ENCODE data around the gene TRIP4. TPM values are rescaled to one million over a fixed set of nuclear protein-coding genes. Genes with fewer than 3 reads are reported as not detected.

The TRIP4 gene
- total and polyA plus RNA-seq, 9 of the 15 experiments (the other 6 are each of a cell fraction or from before 2014, with no cell fraction given), result 7.6 to 23.3 (median 16.7) TPM

GRCh38 chr15:64437982-64438381 is 50.3 kb downstream of the TRIP4 start (continued):
- TF ChIP-seq RBM14 (IDR thresholded peaks at IDR 0.05; ENCODE audit: borderline replicate concordance, insufficient read depth, low read depth, low read length), result no peak
- no peak for TF ChIP-seq SMARCA5 (IDR thresholded peaks at IDR 0.05)

- Histone ChIP-seq H3K9me1 (ENCODE audit: control insufficient read depth, insufficient read depth, low read length) (no peaks in the 10 kb centered on the region), H3K4me3 (no peak overlapping the region), H3K9ac (ENCODE audit: insufficient read depth in 1 of 2, low read depth in 2 of 2, low read length in 2 of 2) (no peak overlapping the region), H2AFZ (ENCODE audit: low read depth, low read length) (no peak overlapping the region), H3K36me3 (ENCODE audit: control insufficient read depth, insufficient read depth, low read length) (no peaks in the 10 kb centered on the region), H3K4me2 (ENCODE audit: insufficient read depth, low read length) (peak overlapping the region; percentile 48), H3K27ac (ENCODE audit: extremely low read depth, low read depth, low read length) (peak overlapping the region; percentile 51; the same call in 2 of the 3 replicates), H3K79me2 (ENCODE audit: control insufficient read depth, insufficient read depth, low read length) (no peaks in the 10 kb centered on the region), H4K20me1 (replicated peaks; ENCODE audit: control insufficient read depth, insufficient read depth, low read length) (peaks cover 5% of the 10 kb centered on the region; the same call in 1 of the 2 replicates), H3K27me3 (ENCODE audit: control insufficient read depth in 2 of 2, insufficient read depth in 2 of 2, low read length in 2 of 2) (no peaks in the 10 kb centered on the region), H3K9me3 (replicated peaks; ENCODE audit: control insufficient read depth, insufficient read depth, low read depth, low read length) (no peaks in the 10 kb centered on the region), H3K4me1 (replicated peaks in 1 of 2; ENCODE audit: control insufficient read depth in 2 of 2, insufficient read depth in 2 of 2, low read length in 2 of 2) (peaks cover 8 to 20% of the 10 kb centered on the region in 2 experiments; a peak in 4 of 5 replicates)
- peak; percentile 87 for ATAC-seq
- peak; percentile 82 for FAIRE-seq
- in situ Hi-C loops (cut with MboI) (no loop called here), intact Hi-C loops (cut with micrococcal nuclease) (loop anchor here (2.0 to 10.0 kb wide), 2 partner anchors 22 to 126 kb away; partner anchors contain the start of gene ZNF609)
- POLR2A ChIA-PET, result interaction anchor here (1.4 to 1.5 kb wide), 3 partner anchors 19 to 276 kb away, joined by 3 to 5 read pairs (median 3); partner anchors contain the start of genes PPIB and ZNF609
- no TSS peak for BruUV-seq (replicated peaks)
- under 1% methylated on average over 6 of the region's 6 CpGs for WGBS (ENCODE audit: insufficient coverage, low coverage, missing lambda C conversion rate)
- CTCF ChIA-PET (ENCODE audit: low intra/inter-chr PET ratio), result interaction anchor here (0.7 kb wide), 1 partner anchor 33 kb away, joined by 4 read pairs; no protein-coding TSS in a partner anchor
- peak; percentile 41 to 84 (median 62) for DNase-seq (ENCODE audit: extremely low read depth in 1 of 4, low spot score in 3 of 4)
- TF ChIP-seq FOXK1 (CRISPR knock-in tag; IDR thresholded peaks at IDR 0.05; ENCODE audit: borderline replicate concordance) (no peak), SMARCA4 (IDR thresholded peaks at IDR 0.05) (peak; percentile 91), DDX20 (tag; IDR thresholded peaks at IDR 0.05; ENCODE audit: low read depth) (no peak), CBFB (CRISPR knock-in tag; IDR thresholded peaks at IDR 0.05) (no peak), NEUROD1 (IDR thresholded peaks at IDR 0.05; ENCODE audit: borderline replicate concordance, low read depth, low read length, partially characterized antibody) (no peak), MEF2D (tag; conservative IDR thresholded peaks at IDR 0.05; ENCODE audit: low read depth) (peak; percentile 44; the same call in 1 of the 2 replicates), ZNF511 (CRISPR knock-in tag; IDR thresholded peaks at IDR 0.05) (no peak), GTF2A2 (tag; IDR thresholded peaks at IDR 0.05) (no peak), ZNF512 (tag; IDR thresholded peaks at IDR 0.05) (no peak), ZNF551 (CRISPR knock-in tag; IDR thresholded peaks at IDR 0.05) (no peak), DNMT1 (IDR thresholded peaks at IDR 0.05) (no peak), ZNF316 (IDR thresholded peaks at IDR 0.05) (no peak), ETS2 (tag; IDR thresholded peaks at IDR 0.05; ENCODE audit: borderline replicate concordance, poor library complexity, severe bottlenecking) (no peak), HNRNPLL (IDR thresholded peaks at IDR 0.05; ENCODE audit: low read depth, low read length, poor library complexity, severe bottlenecking) (no peak), CC2D1A (IDR thresholded peaks at IDR 0.05) (peak; percentile 95; the same call in 1 of the 2 replicates)
These were observed 51.2 kb downstream of the TRIP4 start for GRCh38 chr15:64438653-64439447.

All from K562 (cell line).